Endometrium (tissue), 2 donors: ENCODE results near the gene KIAA0930.
A peak's percentile ranks its signal among the peaks of the same experiment; 100 is the strongest.

Source experiments
- FAIRE-seq: peaks from 2 replicates; lab custom pipeline; 2012; peaks lifted over from hg19 to GRCh38; lab: Jason Lieb, UNC
- donor health status: control.
- donor health status: control.

KIAA0930 gene

GRCh38 chr22:45216133-45217003 lies 24.3 kb downstream of the KIAA0930 start:
- no peak for FAIRE-seq

GRCh38 chr22:45212992-45213751 lies 27.5 kb downstream of the KIAA0930 start:
- FAIRE-seq, result no peak

GRCh38 chr22:45212306-45212709 lies 28.4 kb downstream of the KIAA0930 start:
- no peak for FAIRE-seq

- no peak for FAIRE-seq
These were observed 28.8 kb downstream of the KIAA0930 start for GRCh38 chr22:45211848-45212247.

- FAIRE-seq, result no peak
These were observed 29.3 kb downstream of the KIAA0930 start for GRCh38 chr22:45211435-45211834.

DNA sequence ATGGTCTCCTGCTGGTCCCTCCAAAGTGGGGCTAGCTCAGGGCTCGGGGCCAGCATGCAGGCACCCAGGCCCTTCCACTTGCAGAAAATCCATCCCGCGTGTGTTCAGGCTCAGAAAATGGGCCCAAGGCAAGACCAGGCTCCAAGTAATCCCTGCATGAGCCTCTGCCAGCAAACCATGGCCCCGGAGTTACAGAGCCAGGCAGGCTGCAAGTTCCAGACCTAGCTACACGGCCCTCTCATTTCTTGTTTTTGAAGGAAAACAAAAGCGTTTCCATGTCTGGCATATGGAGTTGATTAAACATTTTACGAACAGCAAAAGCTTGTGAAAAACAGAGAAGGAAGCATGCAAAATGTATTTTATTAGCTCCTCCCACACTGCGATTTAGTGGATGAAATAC lies 29.7 kb downstream of the KIAA0930 start:
- FAIRE-seq, result peak; percentile 87

DNA sequence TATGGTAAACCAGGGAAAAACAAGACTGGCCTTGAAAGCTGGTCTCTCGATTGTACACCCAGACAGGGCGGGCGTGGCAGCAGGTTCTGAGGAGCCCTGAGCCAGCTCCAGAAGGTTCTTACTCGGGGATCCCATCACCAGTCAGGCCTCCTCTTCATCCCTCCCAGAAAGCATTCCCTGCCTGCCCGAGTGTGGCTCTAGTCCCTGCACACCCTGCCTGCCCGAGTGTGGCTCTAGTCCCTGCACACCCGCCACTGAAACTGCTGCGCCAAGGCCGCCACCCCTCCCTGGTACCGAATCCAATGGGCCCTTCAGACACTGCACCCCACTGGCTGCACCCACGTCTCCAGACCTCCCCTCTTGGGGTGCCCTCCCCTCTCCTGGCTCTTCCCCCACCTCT lies 30.1 kb downstream of the KIAA0930 start:
- FAIRE-seq, result no peak

DNA sequence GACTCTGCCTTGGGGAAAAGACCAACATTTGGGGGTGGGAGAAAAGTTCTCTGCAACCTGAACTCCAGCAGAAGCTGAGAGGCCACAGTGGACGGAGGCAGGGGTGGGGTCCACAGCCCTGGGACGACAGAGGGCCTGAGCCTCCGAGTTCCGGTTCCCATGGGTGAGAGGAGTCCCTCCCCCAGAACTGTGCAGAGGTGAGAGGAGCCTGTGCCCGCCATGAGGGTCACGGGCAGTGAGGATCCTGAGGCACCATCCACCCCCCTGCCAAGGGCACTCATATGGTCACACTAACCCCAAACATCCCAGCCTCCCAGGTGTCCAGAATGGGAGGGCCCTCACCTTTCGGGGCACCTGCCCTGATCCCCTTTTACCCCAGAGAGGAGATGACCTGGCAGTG lies 30.5 kb downstream of the KIAA0930 start:
- no peak for FAIRE-seq

GRCh38 chr22:45208993-45209838 lies 31.5 kb downstream of the KIAA0930 start:
- no peak for FAIRE-seq

DNA sequence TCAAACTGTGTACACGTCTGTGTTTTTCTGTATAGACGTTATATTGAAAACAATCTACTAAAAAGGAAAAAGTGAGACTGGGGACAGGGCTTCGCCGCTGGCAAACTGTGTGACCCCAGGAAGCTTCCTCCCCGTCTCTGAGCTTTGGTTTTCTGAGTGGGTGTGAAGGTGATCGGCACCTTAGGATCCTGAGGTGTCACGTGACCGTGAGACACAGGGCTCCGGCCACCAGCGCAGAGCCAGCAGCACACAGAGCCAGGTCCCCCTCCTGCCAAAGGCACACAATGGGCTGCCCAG lies 32.0 kb downstream of the KIAA0930 start:
- no peak for FAIRE-seq

DNA sequence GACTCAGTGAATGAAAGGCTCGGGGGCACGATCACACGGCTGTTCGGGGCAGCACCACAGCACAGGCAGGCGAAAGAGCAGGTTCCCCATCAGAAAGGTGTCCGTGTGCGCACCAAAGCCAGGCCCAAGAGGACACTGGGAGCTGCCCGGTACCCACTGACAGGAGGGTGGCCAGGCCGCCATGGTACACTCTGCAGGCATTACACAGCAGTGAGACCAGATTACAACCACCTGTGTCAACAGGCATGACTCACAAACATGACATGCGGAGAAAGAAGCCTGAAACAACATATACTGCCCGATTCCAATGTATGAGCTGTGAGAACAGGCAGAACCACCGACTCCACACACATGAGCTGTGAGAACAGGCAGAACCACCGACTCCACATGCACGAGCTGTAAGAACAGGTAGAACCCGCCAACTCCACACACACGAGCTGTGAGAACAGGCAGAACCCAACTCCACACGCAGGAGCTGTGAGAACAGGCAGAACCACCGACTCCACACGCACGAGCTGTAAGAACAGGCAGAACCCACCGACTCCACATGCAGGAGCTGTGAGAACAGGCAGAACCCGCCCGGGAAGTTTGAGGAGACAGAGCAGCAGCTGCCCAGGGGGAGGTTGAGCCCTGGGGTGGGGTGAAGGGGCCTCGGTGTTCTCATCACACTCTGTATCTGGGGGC lies 32.6 kb downstream of the KIAA0930 start:
- no peak for FAIRE-seq

GRCh38 chr22:45207533-45207932 lies 33.2 kb downstream of the KIAA0930 start:
- FAIRE-seq, result no peak

DNA sequence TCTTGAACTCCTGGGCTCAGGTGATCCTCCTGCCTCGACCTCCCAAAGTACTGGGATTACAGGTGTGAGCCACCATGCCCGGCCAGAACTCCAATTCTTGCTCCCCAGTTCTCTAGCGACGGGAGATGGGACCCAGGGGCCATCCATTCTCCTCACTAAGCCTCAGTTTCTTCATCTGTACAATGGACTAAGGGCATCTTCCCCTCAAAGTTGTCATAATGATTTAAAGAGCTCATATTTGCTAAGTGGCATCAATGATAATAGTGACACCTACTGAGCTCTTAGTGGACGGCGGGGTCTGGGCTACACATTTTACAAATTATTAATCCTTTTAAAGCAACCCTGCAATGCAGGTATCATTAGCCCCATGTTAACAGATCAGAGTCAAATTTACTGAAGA lies 34.5 kb downstream of the KIAA0930 start:
- no peak for FAIRE-seq

GRCh38 chr22:45205276-45205925 lies 35.3 kb downstream of the KIAA0930 start:
- FAIRE-seq, result no peak

GRCh38 chr22:45204819-45205218 lies 35.9 kb downstream of the KIAA0930 start:
- FAIRE-seq, result no peak

- FAIRE-seq, result no peak
These were observed 36.5 kb downstream of the KIAA0930 start for GRCh38 chr22:45204241-45204640.

DNA sequence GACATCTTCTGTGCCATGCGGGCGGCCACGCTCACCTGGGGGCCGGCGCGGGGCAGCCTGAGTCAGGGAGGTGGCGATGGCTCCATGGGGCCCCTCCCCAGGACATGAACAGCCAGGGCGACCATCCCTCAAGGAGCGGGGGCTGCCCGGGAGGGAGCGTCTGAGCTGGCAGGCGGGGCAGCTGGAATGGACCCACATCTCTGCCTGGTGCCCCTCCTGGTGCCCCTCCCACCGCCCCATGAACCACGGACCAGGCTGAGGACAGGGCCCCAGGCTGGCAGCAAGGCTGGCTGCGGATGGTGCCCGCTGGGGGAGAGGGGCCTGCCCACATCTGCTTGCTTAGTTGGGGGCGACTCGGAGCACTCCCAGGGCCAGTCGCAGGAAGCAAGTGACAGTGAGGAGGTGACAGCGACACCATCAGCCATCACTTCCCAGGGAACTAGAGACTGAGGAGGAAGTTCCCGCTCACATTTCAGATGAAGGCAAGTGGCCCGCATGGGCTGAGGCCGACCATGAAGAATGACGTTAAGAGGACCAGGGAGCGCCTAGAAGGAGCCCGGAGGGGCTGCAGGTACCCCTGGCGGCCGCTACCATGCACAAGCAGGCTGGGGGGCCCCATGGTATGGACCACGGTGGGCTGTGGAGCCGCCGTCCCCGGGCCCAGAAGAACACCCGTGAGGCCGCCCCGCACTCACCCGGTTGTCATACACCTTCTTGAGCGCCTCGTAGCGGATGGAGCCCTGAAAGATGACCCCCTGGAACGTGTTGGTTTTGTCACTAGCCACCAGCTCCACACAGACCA lies 37.3 kb downstream of the KIAA0930 start:
- FAIRE-seq, result no peak

DNA sequence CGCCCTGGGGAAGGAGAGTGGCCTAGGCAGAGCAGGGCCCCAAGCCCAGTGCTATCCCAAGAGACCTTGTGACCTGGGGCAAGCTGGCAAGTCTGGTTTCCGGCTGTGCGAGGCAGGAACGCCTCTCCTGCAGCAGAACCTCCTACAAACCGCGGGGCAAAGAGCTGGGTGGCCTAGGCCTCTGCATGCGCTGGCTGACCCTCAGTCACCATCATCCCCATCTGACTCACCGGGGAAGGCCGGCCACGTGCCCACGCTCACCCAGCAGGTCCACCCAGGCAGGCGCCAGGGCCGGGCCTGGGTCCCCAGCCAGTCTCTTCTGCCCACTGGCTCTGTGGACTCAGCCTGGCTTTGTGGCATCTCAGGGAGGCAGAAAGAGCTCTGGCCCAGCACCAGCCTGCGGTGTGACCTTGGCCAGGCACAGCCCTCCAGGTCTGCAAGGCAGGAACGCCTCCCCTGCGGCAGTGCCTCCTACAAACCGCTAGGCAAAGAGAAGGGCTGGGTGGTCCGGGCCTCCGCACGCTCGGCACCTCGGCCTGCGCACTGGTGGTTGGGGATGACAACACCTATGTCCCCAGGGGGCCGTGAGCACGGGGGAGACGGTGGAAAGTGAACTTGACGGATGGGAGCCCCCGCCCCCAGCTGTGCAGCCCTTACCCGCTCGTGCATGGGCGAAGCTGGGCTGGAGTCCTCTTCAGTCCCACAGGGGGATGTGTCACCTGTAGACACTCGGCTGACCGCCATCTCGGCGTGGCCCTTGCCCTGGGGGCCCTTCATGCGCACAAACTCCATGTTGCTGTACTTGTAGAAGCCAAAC lies 38.2 kb downstream of the KIAA0930 start:
- FAIRE-seq, result no peak

DNA sequence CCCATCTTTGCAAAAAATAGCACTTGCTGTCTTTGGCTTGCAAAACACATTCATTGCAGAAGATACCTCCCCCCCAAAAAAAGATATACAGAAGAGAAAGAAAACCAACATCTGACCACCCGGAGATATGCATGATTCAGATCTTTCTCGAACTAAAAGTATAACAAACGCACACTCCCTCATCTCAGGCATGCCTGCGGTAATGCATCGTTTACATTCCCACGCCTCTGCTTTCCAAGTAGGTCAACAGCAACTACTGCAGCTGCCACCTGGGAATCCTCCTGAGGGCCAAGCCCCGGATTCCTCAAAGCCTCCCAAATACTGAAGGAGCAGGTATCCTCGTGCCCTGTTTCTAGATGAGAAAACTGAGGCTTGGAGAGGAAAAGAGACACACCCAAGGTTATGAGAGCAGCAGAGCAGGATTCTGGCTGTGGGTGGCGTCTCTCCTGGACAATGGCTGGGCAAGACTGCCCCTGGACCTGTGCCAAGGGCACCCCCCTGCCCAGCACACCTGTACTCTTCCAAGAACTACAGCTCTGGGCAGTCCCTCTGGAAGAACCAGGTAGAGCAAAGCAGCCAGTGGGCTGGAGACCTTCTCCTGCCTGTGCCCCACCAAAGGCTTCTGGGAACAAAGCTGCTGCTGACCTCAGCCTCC lies 38.9 kb downstream of the KIAA0930 start:
- no peak for FAIRE-seq
